HG03280 (cell line): ENCODE data around the gene MARK4.

Source experiments
- ATAC-seq: cut with Tn5 transposase; IDR thresholded peaks from one replicate; pipeline ENCODE4 v1.9.1; 2021; ENCODE audit warnings: mild to moderate bottlenecking, moderate library complexity; ENCODE audit not compliant: unreplicated experiment

Gene MARK4

GRCh38 chr19:45354241-45354842 is 103.3 kb downstream of the MARK4 start:
- no peak for ATAC-seq
